Measurements from ENCODE around the gene SLC22A24. TPM values are rescaled to one million over a fixed set of nuclear protein-coding genes. Genes with fewer than 3 reads are reported as not detected.

SLC22A24 gene
- total RNA-seq, 1 experiment from 2014 or later, result not detected

DNA sequence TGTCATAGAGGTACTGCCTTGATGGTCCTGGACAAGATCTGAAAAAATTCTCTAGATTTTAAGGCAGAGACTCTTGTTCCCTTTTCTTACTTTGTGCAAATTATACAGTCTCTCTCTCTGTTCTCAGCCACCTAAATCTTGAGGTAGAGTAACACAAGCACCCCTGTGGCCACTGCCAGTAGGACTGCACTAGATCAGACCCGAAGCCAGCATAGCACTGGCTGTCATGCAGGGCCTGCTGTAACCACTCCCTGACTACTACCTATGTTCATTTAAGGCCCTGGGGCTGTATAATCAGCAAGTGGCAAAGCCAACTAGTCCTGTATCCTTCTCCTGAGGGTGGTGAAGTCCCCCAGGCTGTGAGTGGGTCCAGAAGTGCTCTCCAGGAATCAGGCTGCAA is 11.8 kb upstream of the SLC22A24 start:
- Histone ChIP-seq H3K4ac (ENCODE audit: low read depth, low read length) (no peak overlapping the region), H2AFZ (ENCODE audit: low read length) (no peak overlapping the region), H3K27me3 (ENCODE audit: insufficient read depth, low read length) (no peaks in the 10 kb centered on the region), H2BK5ac (ENCODE audit: insufficient read length, low read length) (no peak overlapping the region), H3K18ac (ENCODE audit: insufficient read length, low read depth, low read length) (no peak overlapping the region), H3K14ac (ENCODE audit: insufficient read depth, low read length) (no peak overlapping the region), H3K79me2 (ENCODE audit: insufficient read depth, low read length) (no peaks in the 10 kb centered on the region), H3K9ac (ENCODE audit: extremely low read depth, insufficient read length, low read length) (no peak overlapping the region), H3K4me2 (ENCODE audit: insufficient read depth, insufficient read length, low read length) (no peak overlapping the region), H2BK15ac (ENCODE audit: low read depth, low read length) (no peak overlapping the region), H3K23me2 (ENCODE audit: insufficient read length, low read depth, low read length, poor library complexity, severe bottlenecking) (no peaks in the 10 kb centered on the region), H4K91ac (ENCODE audit: insufficient read length, low read depth, low read length) (no peak overlapping the region), H3K56ac (ENCODE audit: insufficient read length, low read depth, low read length) (no peak overlapping the region), H2BK120ac (ENCODE audit: low read depth, low read length, poor library complexity, severe bottlenecking) (no peak overlapping the region), H3K9me3 (ENCODE audit: control insufficient read depth, low read depth, low read length) (no peaks in the 10 kb centered on the region), H3T11ph (ENCODE audit: low read length) (no peak overlapping the region), H4K8ac (replicated peaks; ENCODE audit: insufficient read length, low read depth, low read length) (no peak overlapping the region), H3K27ac (ENCODE audit: insufficient read length, low read depth, low read length) (no peak overlapping the region), H3K23ac (ENCODE audit: insufficient read length, low read depth, low read length) (no peak overlapping the region), H2BK20ac (ENCODE audit: low read depth, low read length, poor library complexity, severe bottlenecking) (no peak overlapping the region), H3K4me1 (ENCODE audit: insufficient read depth, low read length) (no peaks in the 10 kb centered on the region), H3K79me1 (ENCODE audit: insufficient read depth, low read depth, low read length, poor library complexity, severe bottlenecking) (no peaks in the 10 kb centered on the region), H4K5ac (ENCODE audit: insufficient read length, low read depth, low read length) (no peak overlapping the region), H4K20me1 (ENCODE audit: control insufficient read depth, insufficient read depth, insufficient read length) (no peaks in the 10 kb centered on the region), H2BK12ac (ENCODE audit: insufficient read length, low read depth, low read length) (no peak overlapping the region), H2AK5ac (ENCODE audit: insufficient read length, low read length) (no peak overlapping the region)
- Mint-ChIP-seq H3K27ac (no peak overlapping the region), H3K4me3 (no peak overlapping the region), H3K9me3 (peaks cover 7 to 10% of the 10 kb centered on the region in 2 experiments; a peak in 3 of 5 replicates), H3K27me3 (ENCODE audit: low read depth) (no peaks in the 10 kb centered on the region; the same call in 1 of the 2 replicates), H3K36me3 (ENCODE audit: insufficient read depth in 1 of 3, low read depth in 3 of 3) (no peaks in the 10 kb centered on the region; a peak in 1 of 7 replicates), H3K4me1 (peaks cover 9 to 13% of the 10 kb centered on the region in 2 experiments; a peak in 3 of 4 replicates)
- TF ChIP-seq, protein P1, sequence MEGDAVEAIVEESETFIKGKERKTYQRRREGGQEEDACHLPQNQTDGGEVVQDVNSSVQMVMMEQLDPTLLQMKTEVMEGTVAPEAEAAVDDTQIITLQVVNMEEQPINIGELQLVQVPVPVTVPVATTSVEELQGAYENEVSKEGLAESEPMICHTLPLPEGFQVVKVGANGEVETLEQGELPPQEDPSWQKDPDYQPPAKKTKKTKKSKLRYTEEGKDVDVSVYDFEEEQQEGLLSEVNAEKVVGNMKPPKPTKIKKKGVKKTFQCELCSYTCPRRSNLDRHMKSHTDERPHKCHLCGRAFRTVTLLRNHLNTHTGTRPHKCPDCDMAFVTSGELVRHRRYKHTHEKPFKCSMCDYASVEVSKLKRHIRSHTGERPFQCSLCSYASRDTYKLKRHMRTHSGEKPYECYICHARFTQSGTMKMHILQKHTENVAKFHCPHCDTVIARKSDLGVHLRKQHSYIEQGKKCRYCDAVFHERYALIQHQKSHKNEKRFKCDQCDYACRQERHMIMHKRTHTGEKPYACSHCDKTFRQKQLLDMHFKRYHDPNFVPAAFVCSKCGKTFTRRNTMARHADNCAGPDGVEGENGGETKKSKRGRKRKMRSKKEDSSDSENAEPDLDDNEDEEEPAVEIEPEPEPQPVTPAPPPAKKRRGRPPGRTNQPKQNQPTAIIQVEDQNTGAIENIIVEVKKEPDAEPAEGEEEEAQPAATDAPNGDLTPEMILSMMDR (conservative IDR thresholded peaks at IDR 0.05), result no peak
- no CpG with 5 or more reads among the region's 1 CpG for WGBS (ENCODE audit: extremely low coverage, insufficient read length, low lambda C conversion rate)
- DNase-seq, result no peak

Measured in H9 (cell line).